ENCODE data around the gene EP300. TPM values are rescaled to one million over a fixed set of nuclear protein-coding genes. Genes with fewer than 3 reads are reported as not detected.

EP300 gene
- total and polyA plus RNA-seq, 12 donors: 7.0 to 161 (median 51.8) TPM

- Histone ChIP-seq H3K27me3 (no peaks in the 10 kb centered on the region), H3K4me3 (no peak overlapping the region), H3K9me3 (replicated peaks in 1 of 3) (no peaks in the 10 kb centered on the region), H3K36me3 (replicated peaks in 1 of 2) (peaks cover 0 to 26% of the 10 kb centered on the region in 2 donors), H3K4me1 (replicated peaks in 1 of 2) (no peaks in the 10 kb centered on the region), H3K27ac (peak overlapping the region in 1 of 5 donors; percentile 20)
- DNase-seq: no peak
- TF ChIP-seq POLR2A (IDR thresholded peaks at IDR 0.05): no peak
- no peak for TF ChIP-seq CTCF (IDR thresholded peaks at IDR 0.05)
- intact Hi-C loops (cut with DNase I): no loop called here
- 71 to 82% (median 77%) methylated on average over 15 of the region's 15 CpGs for WGBS, 4 donors
These were observed 89.2 kb downstream of the EP300 start for GRCh38 chr22:41181349-41182241.

- Histone ChIP-seq H3K9me3 (replicated peaks in 1 of 3) (no peaks in the 10 kb centered on the region), H3K4me1 (replicated peaks in 1 of 2) (no peaks in the 10 kb centered on the region), H3K4me3 (no peak overlapping the region), H3K27me3 (no peaks in the 10 kb centered on the region), H3K36me3 (replicated peaks in 1 of 2) (no peaks in the 10 kb centered on the region), H3K27ac (no peak overlapping the region)
- whole genome bisulfite sequencing, 4 donors: 55 to 71% (median 60%) methylated on average over 3 of the region's 3 CpGs
- intact Hi-C loops (cut with DNase I): no loop called here
- DNase-seq: no peak
- TF ChIP-seq CTCF (IDR thresholded peaks at IDR 0.05): no peak
- TF ChIP-seq POLR2A (IDR thresholded peaks at IDR 0.05): no peak
These were observed 92.3 kb downstream of the EP300 start for GRCh38 chr22:41184679-41185078.

GRCh38 chr22:41191467-41191866 lies 99.1 kb downstream of the EP300 start:
- peak in 1 of 7 donors; percentile 20 for DNase-seq
- intact Hi-C loops (cut with DNase I): no loop called here
- no peaks in the 10 kb centered on the region for H3K36me3 ChIP-seq (replicated peaks in 1 of 2)

GRCh38 chr22:41193829-41194228 lies 101.4 kb downstream of the EP300 start:
- TF ChIP-seq CTCF (IDR thresholded peaks at IDR 0.05): no peak
- TF ChIP-seq POLR2A (IDR thresholded peaks at IDR 0.05): no peak
- Histone ChIP-seq H3K36me3 (replicated peaks in 1 of 2) (no peaks in the 10 kb centered on the region), H3K9me3 (replicated peaks in 1 of 3) (no peaks in the 10 kb centered on the region), H3K4me1 (replicated peaks in 1 of 2) (peaks cover 0 to 15% of the 10 kb centered on the region in 2 donors), H3K27me3 (no peaks in the 10 kb centered on the region), H3K27ac (no peak overlapping the region), H3K4me3 (no peak overlapping the region)
- intact Hi-C loops (cut with DNase I): no loop called here
- peak in 1 of 7 donors; percentile 18 for DNase-seq
- WGBS, 4 donors: 93 to 95% (median 94%) methylated on average over 6 of the region's 6 CpGs

More at GRCh38 chr22:41191467-41191866, 99.1 kb downstream of the EP300 start:
- H3K27me3 ChIP-seq: no peaks in the 10 kb centered on the region
- no peak overlapping the region for H3K27ac ChIP-seq
- no peak for TF ChIP-seq POLR2A (IDR thresholded peaks at IDR 0.05)
- no peak for TF ChIP-seq CTCF (IDR thresholded peaks at IDR 0.05)
- no peaks in the 10 kb centered on the region for H3K4me1 ChIP-seq (replicated peaks in 1 of 2)
- WGBS, 4 donors: 40 to 81% (median 69%) methylated on average over 1 to 2 of the region's 2 CpGs
- H3K9me3 ChIP-seq (replicated peaks in 1 of 3): no peaks in the 10 kb centered on the region
- H3K4me3 ChIP-seq: no peak overlapping the region
